HepG2 (cell line): ENCODE data around the gene GRIN2D. TPM values are rescaled to one million over a fixed set of nuclear protein-coding genes. Genes with fewer than 3 reads are reported as not detected.

Experiments used
- CEBPB ChIP-seq: IDR thresholded peaks from 2 replicates; pipeline ENCODE4 v1.6.1; 2011; ENCODE audit warnings: low read depth, low read length, improper control_type of control experiment, borderline replicate concordance
- ELF3 ChIP-seq: IDR thresholded peaks from 2 replicates; pipeline ENCODE4 v1.6.1; 2016; ENCODE audit warnings: missing genetic modification reagents, missing compliant biosample characterization
- GRHL1 ChIP-seq: sonication (generic); formaldehyde crosslinking; conservative IDR thresholded peaks from 2 replicates; pipeline ENCODE4 v1.8.0; 2022; ENCODE audit warnings: missing genetic modification reagents
- HIVEP1 ChIP-seq: sonication (generic); formaldehyde crosslinking; IDR thresholded peaks from 2 replicates; pipeline ENCODE4 v1.4.0; 2020; ENCODE audit warnings: mild to moderate bottlenecking, missing genetic modification reagents
- HMG20B ChIP-seq: conservative IDR thresholded peaks from 2 replicates; pipeline ENCODE4 v1.6.1; 2016; ENCODE audit warnings: missing genetic modification reagents, missing compliant biosample characterization
- NAIF1 ChIP-seq: sonication (generic); formaldehyde crosslinking; IDR thresholded peaks from 2 replicates; pipeline ENCODE4 v1.5.0; 2020; ENCODE audit warnings: mild to moderate bottlenecking, missing genetic modification reagents, borderline replicate concordance
- NFKB2 ChIP-seq: sonication (generic); formaldehyde crosslinking; IDR thresholded peaks from 2 replicates; pipeline ENCODE4 v1.4.0; 2020; ENCODE audit warnings: missing genetic modification reagents, borderline replicate concordance
- PITX1 ChIP-seq: sonication (generic); formaldehyde crosslinking; IDR thresholded peaks from 2 replicates; pipeline ENCODE4 v1.5.1; 2020; ENCODE audit warnings: mild to moderate bottlenecking, missing genetic modification reagents
- POGZ ChIP-seq: sonication (generic); formaldehyde crosslinking; IDR thresholded peaks from 2 replicates; pipeline ENCODE4 v1.4.0; 2020; ENCODE audit warnings: mild to moderate bottlenecking, missing genetic modification reagents
- RBM22 ChIP-seq: fragments of 200-400 bp; formaldehyde crosslinking; optimal IDR thresholded peaks from 2 replicates; pipeline ENCODE3; 2017; ENCODE audit warnings: mild to moderate bottlenecking, low read length, moderate library complexity
- SATB2 ChIP-seq: sonication (generic); formaldehyde crosslinking; IDR thresholded peaks from 2 replicates; pipeline ENCODE4 v1.5.0; 2020; ENCODE audit warnings: missing genetic modification reagents
- SMAD9 ChIP-seq: sonication (generic); formaldehyde crosslinking; IDR thresholded peaks from 2 replicates; pipeline ENCODE4 v1.5.1; 2020; ENCODE audit warnings: mild to moderate bottlenecking, missing genetic modification reagents
- SRSF9 ChIP-seq: fragments of 200-400 bp; formaldehyde crosslinking; IDR thresholded peaks from 2 replicates; pipeline ENCODE4 v1.6.1; 2018; ENCODE audit warnings: borderline replicate concordance, mild to moderate bottlenecking, low read depth, low read length; ENCODE audit not compliant: insufficient read depth, poor library complexity, severe bottlenecking
- STAG1 ChIP-seq: sonication (generic); formaldehyde crosslinking; IDR thresholded peaks from 2 replicates; pipeline ENCODE4 v1.4.0; 2020; ENCODE audit warnings: missing genetic modification reagents
- TOPORS ChIP-seq: sonication (generic); formaldehyde crosslinking; IDR thresholded peaks from 2 replicates; pipeline ENCODE4 v1.8.0; 2023; ENCODE audit warnings: mild to moderate bottlenecking, missing genetic modification reagents
- ZBTB25 ChIP-seq: IDR thresholded peaks from 2 replicates; pipeline ENCODE4 v1.6.1; 2018; ENCODE audit warnings: missing genetic modification reagents
- ZBTB34 ChIP-seq: sonication (generic); formaldehyde crosslinking; IDR thresholded peaks from 2 replicates; pipeline ENCODE4 v1.8.0; 2022; ENCODE audit warnings: mild to moderate bottlenecking, missing genetic modification reagents
- ZFX ChIP-seq: sonication (generic); formaldehyde crosslinking; IDR thresholded peaks from 2 replicates; pipeline ENCODE4 v1.4.0; 2020; ENCODE audit warnings: mild to moderate bottlenecking, low read depth, missing genetic modification reagents, moderate library complexity
- ZNF282 ChIP-seq: fragments of 450-650 bp; IDR thresholded peaks from 2 replicates; pipeline ENCODE4 v1.6.1; 2018; ENCODE audit not compliant: partially characterized antibody
- ZNF557 ChIP-seq: sonication (generic); formaldehyde crosslinking; IDR thresholded peaks from 2 replicates; pipeline ENCODE4 v1.4.0; 2020; ENCODE audit warnings: missing genetic modification reagents
- ZNF572 ChIP-seq: sonication (generic); formaldehyde crosslinking; IDR thresholded peaks from 2 replicates; pipeline ENCODE4 v1.5.1; 2020; ENCODE audit warnings: mild to moderate bottlenecking, missing genetic modification reagents
- ZNF597 ChIP-seq: sonication (generic); formaldehyde crosslinking; IDR thresholded peaks from 2 replicates; pipeline ENCODE4 v1.5.0; 2020; ENCODE audit warnings: missing genetic modification reagents
- ZNF629 ChIP-seq: sonication (generic); formaldehyde crosslinking; conservative IDR thresholded peaks from 2 replicates; pipeline ENCODE4 v1.5.0; 2020; ENCODE audit warnings: missing genetic modification reagents
- ZNF777 ChIP-seq: sonication (generic); formaldehyde crosslinking; IDR thresholded peaks from 2 replicates; pipeline ENCODE4 v1.4.0; 2020; ENCODE audit warnings: missing genetic modification reagents
- ZNF878 ChIP-seq: sonication (generic); formaldehyde crosslinking; IDR thresholded peaks from 2 replicates; pipeline ENCODE4 v1.8.1; 2023; ENCODE audit warnings: mild to moderate bottlenecking, missing genetic modification reagents, moderate library complexity
- ZSCAN25 ChIP-seq: sonication (generic); formaldehyde crosslinking; IDR thresholded peaks from 2 replicates; pipeline ENCODE4 v1.8.0; 2022; ENCODE audit warnings: mild to moderate bottlenecking, missing genetic modification reagents
- polyA plus RNA-seq, 8 experiments: library from polyadenylated mRNA; depleted of rRNA in 3 of 8; stranded (reverse) in 7 of 8; unstranded in 1 of 8; fragments of >200 nt; fragmentation: Illumina TruSeq in 4 of 8; extraction: Trizol in 4 of 8; gene quantifications; 2 replicates each; pipeline versions ENCODE4 v1.2.1 to v1.2.3, GENCODE V29; 2011 to 2016; ENCODE audit warnings: low read depth in 4 of 8, missing spikeins in 1 of 8, mixed read lengths in 1 of 8; ENCODE audit not compliant: insufficient read depth in 1 of 8
- total RNA-seq, 5 experiments: library from RNA; depleted of rRNA; stranded (reverse); fragments of >200 nt; fragmentation: Illumina TruSeq; extraction: Trizol; gene quantifications; 2 replicates each; pipeline ENCODE4 v1.2.3, GENCODE V29; 2016; ENCODE audit warnings: low read depth in 1 of 5

GRIN2D gene
- total and polyA plus RNA-seq, 2 of the 13 experiments (the other 11 are each of a cell fraction or from before 2014, with no cell fraction given), result 0.02 to 0.13 TPM

- TF ChIP-seq SRSF9, result no peak
- TF ChIP-seq POGZ (CRISPR knock-in tag), result peak; percentile 58; the same call in 1 of the 2 replicates
- no peak; the same call in 1 of the 2 replicates for TF ChIP-seq ZNF557 (CRISPR knock-in tag)
- TF ChIP-seq ZBTB25, result peak; percentile 87
- TF ChIP-seq ZNF777 (CRISPR knock-in tag), result no peak
- TF ChIP-seq NAIF1 (CRISPR knock-in tag), result peak; percentile 70; the same call in 1 of the 2 replicates
- TF ChIP-seq HIVEP1 (CRISPR knock-in tag), result no peak
- TF ChIP-seq ZBTB34 (CRISPR knock-in tag), result no peak
- no peak for TF ChIP-seq SATB2
- TF ChIP-seq NFKB2 (CRISPR knock-in tag), result no peak
- TF ChIP-seq ZNF597 (CRISPR knock-in tag), result no peak
- TF ChIP-seq TOPORS, result no peak
- TF ChIP-seq ZNF572 (CRISPR knock-in tag), result no peak
- peak; percentile 66; the same call in 1 of the 2 replicates for TF ChIP-seq ELF3
- TF ChIP-seq ZNF629, result peak; percentile 60; the same call in 1 of the 2 replicates
- no peak for TF ChIP-seq GRHL1 (CRISPR knock-in tag)
- no peak for TF ChIP-seq ZNF282
- 0 out of 2 replicates have a peak, but pooled peaks have one; percentile 52 for TF ChIP-seq PITX1 (CRISPR knock-in tag)
- TF ChIP-seq SMAD9 (CRISPR knock-in tag), result no peak
- TF ChIP-seq HMG20B, result peak; percentile 72
- peak; percentile 48; the same call in 1 of the 2 replicates for TF ChIP-seq ZFX (CRISPR knock-in tag)
- no peak for TF ChIP-seq STAG1 (CRISPR knock-in tag)
- TF ChIP-seq CEBPB, result no peak
- TF ChIP-seq RBM22, result no peak
- TF ChIP-seq ZSCAN25 (CRISPR knock-in tag), result peak; percentile 83
- peak; percentile 74 for TF ChIP-seq ZNF878 (CRISPR knock-in tag)
Observed at GRCh38 chr19:48354332-48354992, 39.0 kb upstream of the GRIN2D start (continued).
